ENCODE results near the gene UBALD1.

The UBALD1 gene

GRCh38 chr16:4641895-4642294 is 27.2 kb upstream of the UBALD1 start:
- no peak for DNase-seq

GRCh38 chr16:4641306-4641687 is 26.6 kb upstream of the UBALD1 start:
- DNase-seq: no peak

- no peak for DNase-seq
These were observed 26.1 kb upstream of the UBALD1 start for GRCh38 chr16:4640572-4641305.

- no peak for DNase-seq
These were observed 25.3 kb upstream of the UBALD1 start for GRCh38 chr16:4639899-4640509.

GRCh38 chr16:4637501-4638166 is 22.9 kb upstream of the UBALD1 start:
- no peak for DNase-seq

GRCh38 chr16:4636196-4636595 is 21.5 kb upstream of the UBALD1 start:
- DNase-seq: no peak

- DNase-seq: no peak
These were observed 20.1 kb upstream of the UBALD1 start for GRCh38 chr16:4634768-4635167.

- no peak for DNase-seq
These were observed 19.4 kb upstream of the UBALD1 start for GRCh38 chr16:4633910-4634635.

- no peak for DNase-seq
These were observed 16.8 kb upstream of the UBALD1 start for GRCh38 chr16:4631444-4631843.

GRCh38 chr16:4628283-4628682 is 13.6 kb upstream of the UBALD1 start:
- DNase-seq: no peak

GRCh38 chr16:4626396-4626795 is 11.7 kb upstream of the UBALD1 start:
- no peak for DNase-seq

GRCh38 chr16:4625560-4626159 is 11.0 kb upstream of the UBALD1 start:
- no peak for DNase-seq

- peak; percentile 51 for DNase-seq
These were observed 10.3 kb upstream of the UBALD1 start for GRCh38 chr16:4624827-4625559.

GRCh38 chr16:4624015-4624826 is 9.5 kb upstream of the UBALD1 start, which contains the start of gene MGRN1:
TSS of gene MGRN1 (plus strand) at chr16:4624826. CDS start at chr16:4624961, 135 bp downstream.
- peak; percentile 87 for DNase-seq

- DNase-seq: no peak
These were observed 8.9 kb upstream of the UBALD1 start for GRCh38 chr16:4623593-4623992.

- no peak for DNase-seq
These were observed 4.1 kb upstream of the UBALD1 start for GRCh38 chr16:4618645-4619418.

GRCh38 chr16:4617880-4618279 is 3.2 kb upstream of the UBALD1 start:
- DNase-seq: no peak

GRCh38 chr16:4616047-4616811 is 1.5 kb upstream of the UBALD1 start:
- DNase-seq: peak; percentile 98

- peak; percentile 14 for DNase-seq
These were observed 827 bp upstream of the UBALD1 start for GRCh38 chr16:4615384-4616046.

Measured in activated CD4-positive, alpha-beta T cell treated with anti-CD3 and anti-CD28 coated beads for 1 hour (primary cell).